ENCODE results near the gene TMEM106C.
"Not testable (repeated sequence)": the region's sequence is repeated elsewhere in the genome, so short reads cannot be mapped to it uniquely, and the experiment has no call there.

TMEM106C gene

GRCh38 chr12:47949441-47950341 is 13.7 kb upstream of the TMEM106C start:
- peak; percentile 8 to 47 for DNase-seq (ENCODE audit: low read depth in 2 of 2)

- no peak for DNase-seq (ENCODE audit: low read depth in 2 of 2)
Measured at GRCh38 chr12:47950856-47951468, 12.4 kb upstream of the TMEM106C start.

GRCh38 chr12:47954058-47954457 is 9.3 kb upstream of the TMEM106C start:
- DNase-seq (ENCODE audit: low read depth in 2 of 2), result no peak

- DNase-seq (ENCODE audit: low read depth in 2 of 2), result no peak
Measured at GRCh38 chr12:47954467-47955045, 8.8 kb upstream of the TMEM106C start.

- DNase-seq (ENCODE audit: low read depth in 2 of 2), result no peak
Measured at GRCh38 chr12:47955059-47955458, 8.3 kb upstream of the TMEM106C start.

GRCh38 chr12:47957671-47958070 is 5.7 kb upstream of the TMEM106C start:
- DNase-seq (ENCODE audit: low read depth in 2 of 2), result not testable (repeated sequence)

- DNase-seq (ENCODE audit: low read depth in 2 of 2), result no peak
Measured at GRCh38 chr12:47962198-47962597, 1.2 kb upstream of the TMEM106C start.

- DNase-seq (ENCODE audit: low read depth in 2 of 2), result no peak
Measured at GRCh38 chr12:47964106-47964728, 821 bp downstream of the TMEM106C start.

- DNase-seq (ENCODE audit: low read depth in 2 of 2), result no peak
Measured at GRCh38 chr12:47965581-47965980, 2.2 kb downstream of the TMEM106C start.

- no peak for DNase-seq (ENCODE audit: low read depth in 2 of 2)
Measured at GRCh38 chr12:47967461-47968321, 4.3 kb downstream of the TMEM106C start.

GRCh38 chr12:47969845-47970244 is 6.4 kb downstream of the TMEM106C start:
- no peak for DNase-seq (ENCODE audit: low read depth in 2 of 2)

GRCh38 chr12:47970843-47971242 is 7.4 kb downstream of the TMEM106C start:
- no peak for DNase-seq (ENCODE audit: low read depth in 2 of 2)

GRCh38 chr12:47972895-47973294 is 9.5 kb downstream of the TMEM106C start:
- no peak for DNase-seq (ENCODE audit: low read depth in 2 of 2)

- DNase-seq (ENCODE audit: low read depth in 2 of 2), result no peak
Measured at GRCh38 chr12:47973870-47974269, 10.5 kb downstream of the TMEM106C start.

GRCh38 chr12:47975036-47975620 is 11.7 kb downstream of the TMEM106C start:
- no peak for DNase-seq (ENCODE audit: low read depth in 2 of 2)

- no peak for DNase-seq (ENCODE audit: low read depth in 2 of 2)
Measured at GRCh38 chr12:47975816-47976215, 12.4 kb downstream of the TMEM106C start.

- DNase-seq (ENCODE audit: low read depth in 2 of 2), result no peak
Measured at GRCh38 chr12:47977046-47977771, 13.8 kb downstream of the TMEM106C start.

- DNase-seq (ENCODE audit: low read depth in 2 of 2), result no peak
Measured at GRCh38 chr12:47977772-47978597, 14.6 kb downstream of the TMEM106C start.

GRCh38 chr12:47978598-47978873 is 15.1 kb downstream of the TMEM106C start:
- no peak for DNase-seq (ENCODE audit: low read depth in 2 of 2)

GRCh38 chr12:47979166-47979565 is 15.8 kb downstream of the TMEM106C start:
- DNase-seq (ENCODE audit: low read depth in 2 of 2), result no peak
